Activated CD4-positive, alpha-beta T cell treated with anti-CD3 and anti-CD28 coated beads, Interleukin-2, amount 50 U/mL, for 24 hours (primary cell): ENCODE measurements around the gene PON1.

Source experiments
- DNase-seq, 2 donors: peaks; one replicate each; pipeline ENCODE4 v3.0.0-alpha.2; 2020; ENCODE audit warnings: low read depth in 1 of 2, low spot score in 1 of 2

Gene PON1

GRCh38 chr7:95261895-95262415 lies 62.4 kb downstream of the PON1 start:
- DNase-seq, result no peak

GRCh38 chr7:95255691-95256090 lies 68.6 kb downstream of the PON1 start:
- no peak for DNase-seq

- DNase-seq, result no peak
These were observed 70.3 kb downstream of the PON1 start for GRCh38 chr7:95253986-95254385.

GRCh38 chr7:95251966-95252365 lies 72.4 kb downstream of the PON1 start:
- DNase-seq, result no peak

GRCh38 chr7:95250571-95250970 lies 73.8 kb downstream of the PON1 start:
- no peak for DNase-seq
